Left forelimb (tissue), 1 donor: ENCODE measurements around the gene APP.
"Not testable (repeated sequence)": the region's sequence is repeated elsewhere in the genome, so short reads cannot be mapped to it uniquely, and the experiment has no call there.

ENCODE experiments used
- DNase-seq: peaks from one replicate; pipeline ENCODE4 v3.0.0-alpha.2; 2018; ENCODE audit warnings: low spot score

The APP gene

GRCh38 chr21:25938658-25939395, 231.7 kb downstream of the APP start:
- DNase-seq: no peak

- DNase-seq: no peak
Observed at GRCh38 chr21:25936776-25937175, 233.8 kb downstream of the APP start.

- no peak for DNase-seq
Observed at GRCh38 chr21:25934771-25935224, 235.8 kb downstream of the APP start.

GRCh38 chr21:25934130-25934529, 236.4 kb downstream of the APP start:
- no peak for DNase-seq

GRCh38 chr21:25931765-25932164, 238.8 kb downstream of the APP start:
- no peak for DNase-seq

GRCh38 chr21:25929856-25930520, 240.6 kb downstream of the APP start:
- DNase-seq: no peak

GRCh38 chr21:25927195-25927880, 243.2 kb downstream of the APP start:
- no peak for DNase-seq

- DNase-seq: no peak
Observed at GRCh38 chr21:25925936-25926335, 244.6 kb downstream of the APP start.

GRCh38 chr21:25925064-25925800, 245.3 kb downstream of the APP start:
- no peak for DNase-seq

- DNase-seq: not testable (repeated sequence)
Observed at GRCh38 chr21:25918152-25918551, 252.4 kb downstream of the APP start.

GRCh38 chr21:25916226-25916625, 254.3 kb downstream of the APP start:
- no peak for DNase-seq

- no peak for DNase-seq
Observed at GRCh38 chr21:25913479-25913878, 257.1 kb downstream of the APP start.

GRCh38 chr21:25912402-25912746, 258.2 kb downstream of the APP start:
- no peak for DNase-seq

- no peak for DNase-seq
Observed at GRCh38 chr21:25911730-25912401, 258.7 kb downstream of the APP start.

GRCh38 chr21:25910809-25911208, 259.8 kb downstream of the APP start:
- DNase-seq: no peak

- DNase-seq: no peak
Observed at GRCh38 chr21:25909341-25909740, 261.2 kb downstream of the APP start.

- DNase-seq: no peak
Observed at GRCh38 chr21:25908495-25908894, 262.1 kb downstream of the APP start.

GRCh38 chr21:25907573-25908275, 262.8 kb downstream of the APP start:
- DNase-seq: no peak

- DNase-seq: no peak
Observed at GRCh38 chr21:25906587-25906986, 264.0 kb downstream of the APP start.

- DNase-seq: no peak
Observed at GRCh38 chr21:25905126-25905525, 265.4 kb downstream of the APP start.

GRCh38 chr21:25904044-25904695, 266.4 kb downstream of the APP start:
- DNase-seq: no peak
